DMS114 treated with DMSO at 0.1 percent for 48 hours (cell line): Measurements from ENCODE around the gene LGALS1.
"Not testable (repeated sequence)": the region's sequence is repeated elsewhere in the genome, so short reads cannot be mapped to it uniquely, and the experiment has no call there.

Source experiments
- DNase-seq: peaks from one replicate; lab custom pipeline; 2025; ENCODE audit not compliant: unreplicated experiment; lab: John Stamatoyannopoulos, UW

The LGALS1 gene

GRCh38 chr22:37717235-37717634 is 41.8 kb downstream of the LGALS1 start:
- not testable (repeated sequence) for DNase-seq

- DNase-seq: not testable (repeated sequence)
Observed at GRCh38 chr22:37717746-37718305, 42.4 kb downstream of the LGALS1 start.

- no peak for DNase-seq
Observed at GRCh38 chr22:37725551-37726240, 50.3 kb downstream of the LGALS1 start.

- no peak for DNase-seq
Observed at GRCh38 chr22:37726241-37726887, 50.9 kb downstream of the LGALS1 start.

GRCh38 chr22:37728620-37729019 is 53.2 kb downstream of the LGALS1 start:
- DNase-seq: no peak
